SK-N-SH treated with all-trans-retinoic acid at 6 μM for 48 hours (cell line): ENCODE data around the gene CNGA4.

Source experiments
- ATAC-seq: fragments of 200-7000 bp; cut with Tn5 transposase; 3 replicates; pipeline ENCODE4 v1.9.1; 2020; ENCODE audit warnings: mild to moderate bottlenecking, moderate library complexity
- ARNTL ChIP-seq: fragments of 450-650 bp; formaldehyde crosslinking; IDR thresholded peaks from 2 replicates; pipeline ENCODE4 v1.5.0; 2020; ENCODE audit warnings: low read depth, mild to moderate bottlenecking, moderate library complexity, borderline replicate concordance
- BACH2 ChIP-seq: fragments of 250-450 bp; sonication (Bioruptor Pico); IDR thresholded peaks from 2 replicates; pipeline ENCODE4 v1.9.0; 2021; ENCODE audit warnings: mild to moderate bottlenecking, borderline replicate concordance
- CREB5 ChIP-seq: fragments of 250-450 bp; sonication (Bioruptor Pico); IDR thresholded peaks from 2 replicates; pipeline ENCODE4 v1.5.1; 2020; ENCODE audit warnings: low read depth, mild to moderate bottlenecking, moderate library complexity
- ESRRG ChIP-seq: fragments of 250-450 bp; sonication (Bioruptor Pico); IDR thresholded peaks from 2 replicates; pipeline ENCODE4 v1.6.1; 2021; ENCODE audit warnings: mild to moderate bottlenecking
- GLIS3 ChIP-seq: fragments of 250-450 bp; sonication (Bioruptor Pico); IDR thresholded peaks from 2 replicates; pipeline ENCODE4 v1.5.0; 2020; ENCODE audit warnings: mild to moderate bottlenecking, moderate library complexity
- ISL1 ChIP-seq: fragments of 250-450 bp; sonication (Bioruptor Pico); IDR thresholded peaks from 2 replicates; pipeline ENCODE4 v2.1.2; 2022; ENCODE audit warnings: mild to moderate bottlenecking, moderate library complexity
- OSR1 ChIP-seq: fragments of 250-450 bp; sonication (Bioruptor Pico); IDR thresholded peaks from 2 replicates; pipeline ENCODE4 v1.8.0; 2022; ENCODE audit warnings: moderate library complexity, mild to moderate bottlenecking, inconsistent platforms
- PATZ1 ChIP-seq: fragments of 250-450 bp; sonication (Bioruptor Pico); IDR thresholded peaks from 2 replicates; pipeline ENCODE4 v1.8.0; 2020; ENCODE audit warnings: mild to moderate bottlenecking, moderate library complexity, borderline replicate concordance
- POU6F1 ChIP-seq: fragments of 250-450 bp; sonication (Bioruptor Pico); IDR thresholded peaks from 2 replicates; pipeline ENCODE4 v1.8.0; 2021; ENCODE audit warnings: low read depth, mild to moderate bottlenecking, moderate library complexity, borderline replicate concordance
- RARB ChIP-seq: fragments of 250-450 bp; sonication (Bioruptor Pico); IDR thresholded peaks from 2 replicates; pipeline ENCODE4 v1.8.0; 2021; ENCODE audit warnings: mild to moderate bottlenecking, moderate library complexity
- SNAI2 ChIP-seq: fragments of 250-450 bp; sonication (Bioruptor Pico); IDR thresholded peaks from 2 replicates; pipeline ENCODE4 v1.5.0; 2020; ENCODE audit warnings: mild to moderate bottlenecking, moderate library complexity
- TCF4 ChIP-seq: fragments of 250-450 bp; sonication (Bioruptor Pico); IDR thresholded peaks from 2 replicates; pipeline ENCODE4 v1.8.0; 2021; ENCODE audit warnings: mild to moderate bottlenecking, moderate library complexity, borderline replicate concordance
- TOX ChIP-seq: fragments of 250-450 bp; sonication (Bioruptor Pico); IDR thresholded peaks from 2 replicates; pipeline ENCODE4 v1.8.0; 2021; ENCODE audit warnings: mild to moderate bottlenecking, moderate library complexity, borderline replicate concordance
- TSHZ2 ChIP-seq: fragments of 250-450 bp; sonication (Bioruptor Pico); IDR thresholded peaks from 2 replicates; pipeline ENCODE4 v1.5.0; 2020; ENCODE audit warnings: mild to moderate bottlenecking, moderate library complexity
- ZC3H10 ChIP-seq: fragments of 250-450 bp; sonication (Bioruptor Pico); IDR thresholded peaks from 2 replicates; pipeline ENCODE4 v1.5.1; 2021; ENCODE audit warnings: mild to moderate bottlenecking, moderate library complexity
- ZFP3 ChIP-seq: fragments of 250-450 bp; sonication (Bioruptor Pico); IDR thresholded peaks from 2 replicates; pipeline ENCODE4 v1.5.0; 2020; ENCODE audit warnings: mild to moderate bottlenecking, moderate library complexity
- ZNF565 ChIP-seq: fragments of 450-650 bp; formaldehyde crosslinking; conservative IDR thresholded peaks from 2 replicates; pipeline ENCODE4 v1.5.0; 2020; ENCODE audit warnings: low read depth, mild to moderate bottlenecking, moderate library complexity

The CNGA4 gene

GRCh38 chr11:6206456-6207180 lies 32.3 kb upstream of the CNGA4 start:
- TF ChIP-seq TSHZ2 (CRISPR knock-in tag): no peak
- TF ChIP-seq RARB (CRISPR knock-in tag): no peak
- TF ChIP-seq GLIS3: no peak
- TF ChIP-seq PATZ1 (CRISPR knock-in tag): no peak
- TF ChIP-seq OSR1 (CRISPR knock-in tag): no peak
- TF ChIP-seq ZFP3: no peak
- no peak for ATAC-seq

- no peak for ATAC-seq
- TF ChIP-seq ISL1 (CRISPR knock-in tag) (no peak), SNAI2 (CRISPR knock-in tag) (no peak), BACH2 (CRISPR knock-in tag) (no peak), TOX (CRISPR knock-in tag) (no peak), POU6F1 (no peak), ZNF565 (CRISPR knock-in tag) (no peak)
Measured at GRCh38 chr11:6209801-6210200, 29.1 kb upstream of the CNGA4 start.

- ATAC-seq: no peak
- TF ChIP-seq TCF4 (CRISPR knock-in tag) (no peak), ESRRG (CRISPR knock-in tag) (no peak), POU6F1 (no peak), BACH2 (CRISPR knock-in tag) (no peak), ZC3H10 (CRISPR knock-in tag) (no peak), TOX (CRISPR knock-in tag) (no peak), PATZ1 (CRISPR knock-in tag) (no peak)
Measured at GRCh38 chr11:6210274-6210955, 28.5 kb upstream of the CNGA4 start.

GRCh38 chr11:6214530-6214929 lies 24.4 kb upstream of the CNGA4 start:
- no peak for ATAC-seq
- TF ChIP-seq ISL1 (CRISPR knock-in tag): no peak
- TF ChIP-seq CREB5 (CRISPR knock-in tag): no peak
- TF ChIP-seq ARNTL (CRISPR knock-in tag): no peak
- no peak for TF ChIP-seq TSHZ2 (CRISPR knock-in tag)
- TF ChIP-seq TCF4 (CRISPR knock-in tag): no peak
- no peak for TF ChIP-seq POU6F1
- TF ChIP-seq ZC3H10 (CRISPR knock-in tag): no peak
